IMR-90 (cell line): ENCODE data around the gene CDK6.

Experiments used
- POLR2A ChIP-seq: IDR thresholded peaks from 2 replicates; pipeline ENCODE4 v1.6.1; 2012; ENCODE audit warnings: mild to moderate bottlenecking, low read depth, low read length
- SMC3 ChIP-seq: fragments of 150-350 bp; IDR thresholded peaks from 2 replicates; pipeline ENCODE4 v1.6.1; 2016; ENCODE audit warnings: low read depth, mild to moderate bottlenecking, antibody characterized with exemption, low read length, moderate library complexity
- TF ChIP-seq, protein P1 (sequence below): conservative IDR thresholded peaks from 2 replicates; pipeline ENCODE4 v1.5.1; 2012; ENCODE audit warnings: mild to moderate bottlenecking, low read depth, low read length, improper control_type of control experiment

DNA sequence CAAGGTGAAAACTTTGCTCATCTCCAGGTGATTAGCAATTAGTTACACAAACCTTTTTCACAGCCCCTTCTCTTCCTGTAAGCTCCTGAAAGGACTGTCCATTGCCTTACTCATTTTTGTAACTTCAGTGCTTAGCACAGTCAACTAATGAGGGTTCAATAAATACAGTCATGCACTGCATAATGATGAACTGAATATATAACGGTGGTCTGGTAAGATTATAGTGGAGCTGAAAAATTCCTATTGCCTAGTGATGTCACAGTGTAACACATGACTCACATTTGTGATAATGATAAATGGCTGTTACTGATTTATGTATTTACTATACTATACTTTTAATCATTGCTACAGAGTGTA is 233.3 kb downstream of the CDK6 start:
- TF ChIP-seq, protein P1, sequence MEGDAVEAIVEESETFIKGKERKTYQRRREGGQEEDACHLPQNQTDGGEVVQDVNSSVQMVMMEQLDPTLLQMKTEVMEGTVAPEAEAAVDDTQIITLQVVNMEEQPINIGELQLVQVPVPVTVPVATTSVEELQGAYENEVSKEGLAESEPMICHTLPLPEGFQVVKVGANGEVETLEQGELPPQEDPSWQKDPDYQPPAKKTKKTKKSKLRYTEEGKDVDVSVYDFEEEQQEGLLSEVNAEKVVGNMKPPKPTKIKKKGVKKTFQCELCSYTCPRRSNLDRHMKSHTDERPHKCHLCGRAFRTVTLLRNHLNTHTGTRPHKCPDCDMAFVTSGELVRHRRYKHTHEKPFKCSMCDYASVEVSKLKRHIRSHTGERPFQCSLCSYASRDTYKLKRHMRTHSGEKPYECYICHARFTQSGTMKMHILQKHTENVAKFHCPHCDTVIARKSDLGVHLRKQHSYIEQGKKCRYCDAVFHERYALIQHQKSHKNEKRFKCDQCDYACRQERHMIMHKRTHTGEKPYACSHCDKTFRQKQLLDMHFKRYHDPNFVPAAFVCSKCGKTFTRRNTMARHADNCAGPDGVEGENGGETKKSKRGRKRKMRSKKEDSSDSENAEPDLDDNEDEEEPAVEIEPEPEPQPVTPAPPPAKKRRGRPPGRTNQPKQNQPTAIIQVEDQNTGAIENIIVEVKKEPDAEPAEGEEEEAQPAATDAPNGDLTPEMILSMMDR = no peak
- TF ChIP-seq POLR2A (no peak), SMC3 (no peak)
